Ramos (cell line): ENCODE measurements around the gene CEP120.
"Not testable (repeated sequence)": the region's sequence is repeated elsewhere in the genome, so short reads cannot be mapped to it uniquely, and the experiment has no call there.

ENCODE experiments used
- in situ Hi-C: fragments of 300-500 bp; cut with MboI; formaldehyde crosslinking; loops from one replicate; pipeline ENCODE4 v1.14.3; 2022; ENCODE audit warnings: low sequenced_read_pairs; ENCODE audit not compliant: unreplicated experiment

CEP120 gene

GRCh38 chr5:123440456-123441181 is 17.4 kb upstream of the CEP120 start:
- in situ Hi-C loops, result no loop called here

DNA sequence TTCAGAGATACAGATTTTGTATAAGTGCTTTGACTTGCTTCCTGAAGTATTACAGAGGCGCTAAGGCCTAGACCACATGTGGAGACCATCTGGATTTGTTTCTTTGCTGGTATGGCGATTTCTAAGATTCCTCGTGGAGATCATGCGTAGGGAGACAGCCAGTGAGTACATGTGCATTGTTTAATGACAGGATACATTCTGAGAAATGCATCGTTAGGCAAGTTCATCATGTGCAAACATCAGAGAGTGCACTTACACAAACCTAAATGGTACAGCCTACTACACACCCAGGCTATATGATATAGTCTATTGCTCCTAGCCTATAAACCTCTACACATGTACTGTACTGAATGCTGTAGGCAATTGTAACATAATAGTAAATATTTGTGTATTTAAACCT is 16.5 kb upstream of the CEP120 start:
- in situ Hi-C loops, result no loop called here

DNA sequence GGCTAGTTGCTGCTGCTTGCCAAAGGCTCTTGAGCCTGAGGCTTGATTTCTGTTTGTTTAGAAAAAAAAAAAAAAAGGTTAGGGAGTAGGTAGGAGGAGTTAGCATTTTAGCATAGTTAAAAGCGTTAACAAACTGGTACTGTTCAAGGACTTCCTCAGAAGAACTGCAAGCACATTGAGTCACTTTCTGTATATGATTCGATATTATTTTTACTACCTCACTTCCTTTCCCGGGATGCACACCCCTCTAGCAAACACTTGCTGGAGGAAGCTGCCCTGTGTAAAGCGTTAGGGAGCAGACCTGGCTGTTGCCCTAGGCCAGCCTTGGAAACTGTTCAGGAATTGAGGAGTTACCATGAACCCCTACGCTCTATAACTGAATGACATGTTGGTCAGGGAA is 15.7 kb upstream of the CEP120 start:
- in situ Hi-C loops, result no loop called here

GRCh38 chr5:123438244-123438643 is 15.0 kb upstream of the CEP120 start:
- in situ Hi-C loops, result no loop called here

- in situ Hi-C loops, result no loop called here
Observed at GRCh38 chr5:123436201-123436600, 13.0 kb upstream of the CEP120 start.

DNA sequence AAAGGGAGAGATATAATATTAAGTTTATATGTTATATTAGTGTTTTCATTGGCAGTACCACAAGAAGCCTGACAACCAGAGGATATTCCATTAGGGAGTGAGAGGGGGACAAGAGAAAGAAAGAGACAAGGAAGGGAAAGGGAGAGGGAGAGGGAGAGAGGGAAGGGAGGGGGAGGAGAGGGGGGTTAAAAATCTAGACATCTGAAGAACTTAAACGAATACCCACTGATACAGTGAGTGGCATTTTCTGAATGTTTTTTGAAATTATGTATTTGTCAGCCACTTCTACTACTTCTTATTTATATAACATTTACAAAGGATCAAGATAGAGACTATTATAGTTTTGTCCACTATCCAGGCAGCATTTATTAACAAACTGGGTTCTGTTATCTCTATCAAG is 11.6 kb upstream of the CEP120 start:
- in situ Hi-C loops, result no loop called here

DNA sequence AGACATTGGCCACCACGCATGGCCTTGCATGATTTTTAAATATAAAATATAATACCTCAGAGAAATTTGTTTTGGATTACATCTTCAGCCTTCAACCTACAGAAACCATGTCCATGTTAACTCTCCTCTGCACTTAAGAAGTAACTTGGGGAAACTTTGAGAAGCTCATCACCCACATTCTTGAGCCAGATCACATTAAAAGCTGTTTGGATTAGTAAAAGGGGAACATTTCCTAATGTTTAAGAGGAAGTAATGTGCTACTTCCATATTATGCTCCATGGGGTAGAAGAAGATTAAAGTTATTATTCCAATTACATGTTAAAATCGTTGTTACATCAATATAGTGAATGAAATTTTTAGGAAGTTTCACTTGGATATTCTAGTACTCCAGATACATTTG is 10.4 kb upstream of the CEP120 start:
- in situ Hi-C loops, result no loop called here

DNA sequence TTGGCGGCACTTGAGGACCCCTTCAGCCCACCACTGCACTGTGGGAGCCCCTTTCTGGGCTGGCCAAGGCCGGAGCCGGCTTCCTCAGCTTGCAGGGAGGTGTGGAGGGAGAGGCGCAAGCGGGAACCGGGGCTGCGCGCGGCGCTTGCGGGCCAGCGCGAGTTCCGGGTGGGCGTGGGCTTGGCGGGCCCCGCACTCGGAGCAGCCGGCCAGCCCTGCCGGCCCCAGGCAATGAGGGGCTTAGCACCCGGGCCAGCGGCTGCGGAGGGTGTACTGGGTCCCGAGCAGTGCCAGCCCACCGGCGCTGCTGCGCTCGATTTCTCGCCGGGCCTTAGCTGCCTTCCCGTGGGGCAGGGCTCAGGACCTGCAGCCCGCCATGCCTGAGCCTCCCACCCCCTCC is 7.2 kb upstream of the CEP120 start:
- in situ Hi-C loops, result not testable (repeated sequence)

- in situ Hi-C loops, result no loop called here
Observed at GRCh38 chr5:123429993-123430392, 6.8 kb upstream of the CEP120 start.

DNA sequence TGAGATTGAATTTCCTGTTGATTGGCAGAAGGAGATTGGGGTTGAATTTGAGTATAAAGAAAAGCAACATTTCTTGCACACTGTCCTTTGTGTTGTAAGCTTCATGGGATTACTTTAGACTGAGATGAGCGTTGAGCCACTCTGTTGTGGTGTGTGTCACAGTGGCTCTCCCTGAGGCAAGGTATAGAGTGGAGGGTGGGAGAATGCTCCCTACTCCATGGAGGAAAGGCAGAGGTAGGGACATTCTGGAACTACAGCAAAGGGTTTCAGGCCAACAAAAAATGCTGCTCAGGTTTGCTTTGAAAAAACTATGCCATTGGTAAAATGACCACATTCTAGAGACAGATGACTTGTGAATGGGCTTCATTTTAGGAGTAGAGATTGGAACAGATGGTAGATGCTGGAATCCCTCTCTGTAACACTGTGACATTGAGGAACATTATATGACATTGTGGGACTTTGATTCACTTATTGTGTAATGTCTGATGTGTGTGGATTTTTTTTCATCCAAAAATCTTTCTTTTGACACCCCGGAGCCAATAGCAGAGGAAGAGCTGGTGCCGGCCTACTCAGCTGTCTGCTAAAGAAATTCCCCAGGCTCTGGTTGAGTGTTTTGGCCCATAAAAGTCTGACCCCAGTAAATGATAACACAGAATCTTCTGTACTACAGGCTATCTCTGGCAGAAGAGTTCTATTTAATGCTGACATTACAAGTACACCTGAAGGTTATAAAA is 6.2 kb upstream of the CEP120 start:
- in situ Hi-C loops, result no loop called here

DNA sequence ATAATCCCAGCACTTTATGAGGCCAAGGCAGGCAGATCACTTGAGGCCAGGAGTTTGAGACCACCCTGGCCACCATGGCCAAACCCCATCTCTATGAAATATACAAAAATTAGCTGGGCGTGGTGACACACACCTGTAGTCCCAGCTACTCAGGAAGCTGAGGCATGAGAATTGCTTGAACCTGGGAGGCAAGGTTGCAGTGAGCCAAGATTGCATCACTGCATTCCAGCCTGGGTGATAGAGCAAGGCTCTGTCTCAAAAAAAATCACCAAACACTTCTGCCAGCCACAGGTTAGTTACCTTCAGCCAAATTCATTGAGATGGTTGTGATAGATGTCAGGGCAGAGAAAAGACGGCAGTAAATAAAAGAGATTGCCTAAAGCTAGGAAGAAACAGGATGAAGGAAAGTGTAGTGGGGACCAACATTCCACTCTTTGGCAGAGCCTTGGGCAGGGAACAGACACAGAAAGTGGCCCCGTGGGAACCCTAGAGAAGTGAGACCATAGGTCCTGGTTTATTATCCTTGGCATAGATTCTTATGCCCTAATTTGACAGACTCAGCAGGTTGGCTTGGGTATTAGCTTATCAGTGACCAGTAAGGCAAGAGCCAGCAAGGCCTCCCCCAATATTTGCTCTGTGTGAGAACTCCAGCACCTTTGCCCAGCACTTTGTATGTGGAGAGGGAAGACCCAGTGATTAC is 5.5 kb upstream of the CEP120 start:
- in situ Hi-C loops, result no loop called here

- in situ Hi-C loops, result no loop called here
Observed at GRCh38 chr5:123427281-123427680, 4.1 kb upstream of the CEP120 start.

DNA sequence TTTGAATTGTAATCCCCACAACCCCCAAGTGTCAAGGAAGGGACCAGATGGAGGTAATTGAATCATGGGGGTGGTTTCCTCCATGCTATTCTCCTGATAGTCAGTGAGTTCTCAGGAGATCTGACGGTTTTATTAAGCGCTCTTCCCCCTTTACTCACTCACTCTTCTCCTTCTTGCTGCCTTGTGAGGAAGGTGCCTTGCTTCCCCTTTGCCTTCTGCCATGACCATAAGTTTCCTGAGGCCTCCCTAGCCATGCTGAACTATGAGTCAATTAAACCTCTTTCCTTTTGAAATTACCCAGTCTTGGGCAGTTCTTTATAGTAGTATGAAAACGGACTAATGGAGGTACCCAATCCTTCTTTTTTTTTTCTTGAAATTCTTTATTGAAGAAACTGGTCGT is 2.2 kb upstream of the CEP120 start:
- in situ Hi-C loops, result no loop called here

DNA sequence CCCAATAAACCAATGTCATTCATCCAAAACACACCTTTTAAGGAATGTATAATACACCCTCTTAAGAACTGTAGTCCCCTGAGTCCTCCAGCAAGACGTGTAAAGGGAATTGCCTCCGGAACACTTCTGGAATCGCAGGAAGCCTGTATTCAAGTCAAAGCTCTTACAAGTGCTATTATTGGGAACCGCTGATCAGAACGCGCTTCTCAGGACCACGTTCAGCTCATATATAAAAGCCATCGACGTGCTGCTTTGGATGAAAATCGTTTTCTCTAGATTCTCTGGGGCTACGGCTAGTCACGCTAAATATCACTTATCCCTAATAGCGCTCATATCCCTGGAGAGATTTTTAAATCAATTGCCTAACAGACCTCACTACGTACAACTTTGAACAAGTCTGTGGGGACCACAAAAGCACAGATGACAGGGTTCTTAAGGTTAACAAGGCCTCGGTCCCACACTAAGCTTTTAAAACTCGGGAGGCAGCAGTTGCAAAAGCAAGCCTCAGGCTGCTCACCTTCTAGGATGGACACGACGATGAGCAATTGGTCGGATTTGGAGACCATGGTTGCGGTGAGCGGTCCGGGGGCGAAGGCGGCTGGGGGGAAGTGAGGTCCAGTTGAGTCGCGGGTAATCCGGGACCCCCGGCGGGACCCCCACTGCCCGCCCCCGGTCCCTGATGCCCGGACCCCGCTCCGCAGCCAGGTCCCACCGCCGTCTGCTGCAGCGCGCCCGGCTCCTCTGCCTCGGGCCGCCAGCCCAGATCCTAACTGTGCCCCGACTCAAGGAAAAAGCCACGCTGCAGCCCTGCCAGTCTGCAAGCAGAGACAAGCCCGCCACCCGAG is 548 bp downstream of the CEP120 start:
- in situ Hi-C loops, result no loop called here

GRCh38 chr5:123421773-123422172 is 1.4 kb downstream of the CEP120 start:
- in situ Hi-C loops, result no loop called here

- in situ Hi-C loops, result no loop called here
Observed at GRCh38 chr5:123414974-123415373, 8.2 kb downstream of the CEP120 start.

GRCh38 chr5:123412206-123412605 is 11.0 kb downstream of the CEP120 start:
- in situ Hi-C loops, result no loop called here

GRCh38 chr5:123401999-123402398 is 21.2 kb downstream of the CEP120 start:
- in situ Hi-C loops, result not testable (repeated sequence)

DNA sequence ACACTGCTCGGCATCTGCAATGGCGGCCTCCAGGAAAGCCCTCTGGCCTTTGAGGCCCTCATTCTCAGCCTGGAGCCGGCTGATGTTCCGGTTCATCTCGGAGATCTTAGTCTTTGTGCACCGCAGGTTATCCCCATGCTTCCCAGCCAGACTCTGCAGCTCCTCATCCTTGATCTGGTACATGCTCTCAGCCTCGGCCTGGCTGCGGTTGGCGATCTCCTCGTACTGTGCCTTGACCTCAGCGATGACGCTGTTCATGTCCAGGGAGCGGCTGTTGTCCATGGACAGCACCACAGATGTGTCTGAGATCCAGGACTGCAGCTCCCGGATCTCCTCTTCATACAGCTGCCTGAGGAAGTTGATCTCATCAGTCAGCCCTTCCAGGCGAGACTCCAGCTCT is 21.9 kb downstream of the CEP120 start:
- in situ Hi-C loops, result no loop called here

GRCh38 chr5:123400870-123401291 is 22.3 kb downstream of the CEP120 start:
- in situ Hi-C loops, result not testable (repeated sequence)
